NCI-H2107 treated with DMSO at 0.1 percent for 48 hours (cell line): Measurements from ENCODE around the gene PPP1R15B.

Source experiments
- DNase-seq: peaks from one replicate; lab custom pipeline; 2025; ENCODE audit not compliant: unreplicated experiment; lab: John Stamatoyannopoulos, UW

PPP1R15B gene

DNA sequence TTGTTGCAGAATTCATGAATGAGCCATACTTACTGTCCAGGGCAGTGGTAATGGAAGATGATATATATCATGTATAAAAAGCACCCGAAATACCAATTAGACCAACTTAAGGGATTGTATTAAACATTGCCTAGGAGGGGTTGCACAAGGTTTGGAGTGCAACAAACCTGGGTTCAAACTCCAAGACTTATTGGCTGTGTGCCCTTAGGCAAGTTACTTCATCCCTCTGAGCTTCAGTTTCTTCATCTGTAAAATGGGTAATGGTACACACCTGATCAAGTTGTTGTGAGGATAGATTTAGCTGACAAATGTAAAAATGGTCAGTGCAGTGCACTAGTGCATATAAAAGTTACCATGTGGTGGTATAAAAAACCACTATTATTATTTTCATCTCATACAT is 9.8 kb upstream of the PPP1R15B start:
- DNase-seq: no peak

DNA sequence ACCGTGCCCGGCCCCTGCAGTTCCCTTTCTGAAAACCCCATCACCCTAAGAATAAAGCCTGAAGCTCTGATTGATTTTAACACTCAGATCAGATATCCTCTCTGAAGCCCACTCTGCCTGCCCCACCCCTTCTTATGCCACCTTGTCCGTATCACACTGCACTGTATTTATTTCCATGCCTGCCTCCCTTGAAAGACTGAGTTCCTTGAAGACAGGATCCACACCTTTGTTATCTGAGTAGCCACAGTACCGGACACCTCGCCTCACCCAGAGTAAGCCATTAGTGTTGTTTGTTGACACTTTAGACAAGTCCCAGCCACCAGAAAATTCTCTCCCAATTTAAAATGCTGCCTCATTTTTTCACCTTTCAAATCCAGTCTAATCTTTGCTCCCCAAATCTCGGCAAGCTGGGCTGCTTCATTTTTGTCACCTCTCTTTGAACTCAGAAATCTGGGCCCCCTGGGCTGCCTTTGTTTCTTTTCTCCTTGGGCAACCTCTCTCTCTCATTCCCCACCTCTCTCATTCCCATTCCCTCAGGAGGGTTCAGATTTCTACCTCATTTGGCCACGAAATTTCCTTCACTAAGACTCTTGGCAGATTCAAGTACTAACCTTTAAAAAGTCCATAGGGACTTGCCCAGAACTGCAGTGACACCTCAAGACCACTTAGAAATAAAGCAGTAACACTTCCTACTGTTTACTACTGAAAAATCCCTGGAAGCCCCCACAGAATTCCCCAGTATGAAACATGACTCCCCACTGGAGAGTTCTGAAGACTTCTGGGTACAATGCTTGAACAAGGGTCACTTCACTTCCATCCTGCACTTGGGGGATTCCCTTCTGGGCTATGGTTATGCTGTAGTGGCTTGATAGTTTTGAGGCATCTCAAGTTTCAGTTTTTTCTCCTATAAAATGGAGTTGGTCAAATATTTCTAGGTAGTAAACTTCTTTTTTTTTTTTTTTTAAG is 8.7 kb upstream of the PPP1R15B start:
- peak; percentile 83 for DNase-seq

- no peak for DNase-seq
Measured at GRCh38 chr1:204419064-204419403, 7.4 kb upstream of the PPP1R15B start.

DNA sequence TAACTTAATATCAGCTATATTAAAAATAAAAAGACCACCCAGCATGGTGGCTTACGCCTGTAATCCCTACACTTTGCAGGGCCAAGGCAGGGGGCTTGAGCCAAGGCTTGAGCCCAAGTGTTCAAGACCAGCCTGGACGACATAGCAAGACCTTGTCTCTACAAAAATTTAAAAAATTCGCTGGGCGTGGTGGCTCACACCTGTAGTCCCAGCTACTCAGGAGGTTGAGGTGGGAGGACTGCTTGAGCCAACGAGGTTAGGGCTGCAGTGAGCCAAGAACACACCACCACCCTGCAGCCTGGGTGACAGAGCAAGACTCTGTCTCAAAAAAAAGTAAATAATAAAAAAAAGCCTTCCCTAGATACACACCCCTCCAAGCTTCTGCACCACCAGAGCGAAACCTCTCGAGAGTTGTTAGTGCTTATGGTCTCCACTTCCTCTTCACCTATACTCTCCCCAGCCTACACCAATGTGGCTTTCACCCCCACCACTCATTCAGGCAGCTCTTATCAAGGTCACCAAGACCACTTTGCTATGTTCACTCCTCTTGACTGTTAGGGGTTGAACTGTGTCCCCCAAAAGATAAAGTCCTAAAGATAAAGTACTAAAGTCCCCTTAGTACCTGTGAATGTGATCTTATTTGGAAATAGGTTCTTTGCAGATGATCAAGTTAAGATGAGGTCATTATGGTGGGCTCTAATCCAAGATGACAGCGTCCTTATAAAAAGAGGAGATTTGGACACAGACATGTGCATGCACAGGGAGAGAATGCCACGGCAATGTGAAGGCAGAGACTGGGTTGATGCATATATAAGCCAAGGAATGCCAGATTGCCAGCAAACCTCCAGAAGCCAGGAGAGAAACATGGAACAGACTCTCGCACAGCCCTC is 6.8 kb upstream of the PPP1R15B start:
- no peak for DNase-seq

- DNase-seq: no peak
Measured at GRCh38 chr1:204417074-204417997, 5.7 kb upstream of the PPP1R15B start.

DNA sequence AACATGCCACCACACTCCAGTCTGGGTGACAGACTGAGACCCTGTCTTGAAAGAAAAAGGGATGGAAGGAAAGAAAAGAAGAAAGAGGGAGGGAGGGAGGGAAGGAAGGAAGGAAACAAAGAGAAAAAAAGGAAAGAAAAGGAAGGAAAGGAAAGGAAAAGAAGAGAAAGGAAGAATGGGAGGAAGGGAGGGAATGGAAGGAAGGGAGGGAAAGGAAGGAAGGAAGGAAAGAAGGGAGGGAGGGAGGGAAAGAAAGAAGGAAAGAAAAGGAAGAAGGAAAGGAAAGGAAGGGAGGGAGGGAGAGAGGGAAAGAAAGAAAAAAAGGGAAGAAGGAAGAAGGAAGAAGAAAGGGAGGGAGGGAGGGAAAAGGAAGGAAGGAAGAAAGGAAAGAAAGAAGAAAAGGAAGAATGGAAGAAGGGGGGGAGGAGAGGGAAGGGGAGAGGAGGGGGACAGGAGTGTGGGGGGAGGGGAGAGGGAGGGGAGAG is 5.0 kb upstream of the PPP1R15B start:
- DNase-seq: no peak

DNA sequence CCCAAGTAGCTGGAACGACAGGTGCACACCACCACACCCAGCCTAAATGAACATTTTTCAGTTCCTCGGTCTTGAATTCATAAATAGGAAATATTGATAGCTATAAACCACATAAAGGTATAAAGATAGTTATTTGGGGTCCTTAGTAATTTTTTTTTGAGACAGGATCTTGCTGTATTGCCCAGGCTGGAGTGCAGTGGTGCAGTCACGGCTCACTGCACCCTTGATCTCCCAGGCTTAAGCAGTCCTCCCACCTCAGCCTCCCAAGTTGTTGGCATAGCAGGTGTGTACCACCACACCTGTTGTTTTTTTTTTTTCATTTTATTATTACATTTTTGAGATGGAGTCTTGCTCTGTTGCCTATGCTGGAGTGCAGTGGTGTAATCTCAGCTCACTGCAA is 3.7 kb upstream of the PPP1R15B start:
- DNase-seq: no peak

- DNase-seq: no peak
Measured at GRCh38 chr1:204414016-204414415, 2.4 kb upstream of the PPP1R15B start.

DNA sequence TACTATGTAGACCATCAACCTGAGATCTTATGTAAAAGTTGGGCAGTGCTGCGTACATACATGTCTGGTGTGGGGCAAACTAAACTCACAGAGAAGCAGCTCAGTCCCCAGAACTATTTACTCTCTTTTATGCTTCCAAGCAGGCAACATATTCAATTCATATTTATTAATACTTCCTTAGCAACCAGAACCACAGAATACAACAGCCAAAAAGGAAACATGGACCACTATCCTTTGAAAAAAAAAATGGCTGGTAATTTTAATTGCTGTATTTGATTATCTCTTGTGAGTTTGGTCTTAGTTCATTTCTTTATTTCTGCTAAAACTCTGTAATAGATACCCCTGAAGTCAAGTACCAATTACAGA is 1.5 kb upstream of the PPP1R15B start:
- no peak for DNase-seq

GRCh38 chr1:204410688-204411450 is 748 bp downstream of the PPP1R15B start:
- no peak for DNase-seq

DNA sequence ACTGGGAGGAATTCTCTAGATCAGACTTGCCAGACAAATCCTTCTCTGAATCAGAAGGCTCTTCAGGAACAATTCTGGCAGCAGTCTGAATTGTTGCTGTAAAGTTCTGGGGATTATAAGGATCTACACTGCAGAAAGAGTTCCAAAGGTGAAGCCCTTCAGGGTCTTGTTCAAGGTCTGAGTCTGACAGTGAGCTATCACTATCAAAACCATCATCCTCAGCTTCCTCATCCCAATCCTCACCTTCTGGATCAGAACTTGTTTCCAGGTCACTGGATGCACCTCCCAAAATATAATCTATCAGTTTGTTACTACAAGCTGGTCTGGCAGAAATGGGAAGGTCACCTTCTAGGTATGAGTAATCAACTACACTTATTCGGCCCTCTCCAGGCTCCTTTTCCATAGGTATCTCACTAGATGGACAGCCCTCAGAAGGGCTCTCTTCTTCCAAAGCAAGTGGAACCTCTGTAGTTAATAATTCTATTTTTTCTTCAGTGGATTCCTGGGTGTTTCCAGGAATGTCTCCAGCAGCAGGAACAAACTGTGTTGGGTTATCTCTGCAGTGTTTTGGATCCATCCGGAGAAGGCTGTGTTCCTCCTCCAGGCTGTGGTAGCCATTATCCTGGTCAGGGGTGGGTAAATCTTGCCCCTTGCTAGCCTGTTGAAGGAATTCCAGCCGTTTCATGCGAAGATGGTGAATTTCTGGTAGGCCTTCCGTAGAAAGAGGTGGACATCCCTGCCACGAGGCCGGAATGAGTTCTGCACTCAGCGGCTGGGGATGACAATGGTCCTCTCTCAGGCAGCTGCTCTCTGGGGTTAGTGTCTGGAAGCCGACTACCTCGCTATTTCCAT is 1.6 kb downstream of the PPP1R15B start:
- no peak for DNase-seq

GRCh38 chr1:204409123-204409522 is 2.5 kb downstream of the PPP1R15B start:
- no peak for DNase-seq

DNA sequence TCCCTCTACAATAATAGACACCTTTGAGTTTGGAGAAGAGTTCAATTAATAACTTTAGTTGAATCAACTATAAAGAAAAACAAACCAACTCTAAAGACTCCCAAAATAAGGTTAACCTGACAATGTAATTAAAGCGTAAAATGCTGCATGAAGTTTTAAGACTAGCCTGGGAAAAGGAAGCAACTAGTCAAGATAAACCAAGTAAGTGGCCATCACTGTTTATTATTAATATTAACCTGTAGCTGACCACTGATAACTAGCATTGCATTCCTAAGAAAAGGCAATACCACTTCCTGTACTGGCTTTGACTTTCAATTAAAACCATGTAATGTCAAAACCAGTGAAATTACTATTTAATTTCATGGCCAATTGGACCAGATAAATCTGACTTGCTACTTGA is 3.0 kb downstream of the PPP1R15B start:
- no peak for DNase-seq

GRCh38 chr1:204408074-204408507 is 3.5 kb downstream of the PPP1R15B start:
- DNase-seq: peak; percentile 84

DNA sequence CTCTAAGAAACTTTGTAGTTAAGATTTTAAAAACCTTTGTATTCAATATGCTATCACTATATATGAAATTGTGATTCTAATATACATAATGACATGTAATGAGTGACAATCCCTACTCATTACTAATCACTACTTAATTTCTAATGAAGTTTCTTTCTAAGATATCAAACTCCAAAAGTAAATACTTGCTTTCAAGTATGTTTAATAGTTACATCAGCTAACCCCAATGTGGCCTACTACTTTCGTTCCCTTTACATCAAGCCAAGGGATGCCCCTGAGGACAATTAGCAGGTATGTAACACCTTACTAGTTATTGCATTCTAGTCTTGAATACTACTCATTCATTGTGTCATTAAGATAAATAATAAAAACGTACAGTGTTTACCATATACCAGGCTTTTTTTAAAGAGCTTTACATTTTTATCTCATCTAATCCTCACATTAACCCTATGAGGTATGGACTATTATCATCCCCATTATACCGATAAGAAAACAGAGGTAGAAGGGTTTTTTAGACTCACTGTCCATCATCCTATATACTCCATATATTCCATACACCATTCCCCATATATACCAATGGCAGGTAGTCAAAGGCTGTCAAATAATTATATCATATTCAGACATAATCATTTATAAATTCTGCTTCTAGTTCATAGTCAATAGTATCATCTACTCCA is 4.2 kb downstream of the PPP1R15B start:
- DNase-seq: no peak

DNA sequence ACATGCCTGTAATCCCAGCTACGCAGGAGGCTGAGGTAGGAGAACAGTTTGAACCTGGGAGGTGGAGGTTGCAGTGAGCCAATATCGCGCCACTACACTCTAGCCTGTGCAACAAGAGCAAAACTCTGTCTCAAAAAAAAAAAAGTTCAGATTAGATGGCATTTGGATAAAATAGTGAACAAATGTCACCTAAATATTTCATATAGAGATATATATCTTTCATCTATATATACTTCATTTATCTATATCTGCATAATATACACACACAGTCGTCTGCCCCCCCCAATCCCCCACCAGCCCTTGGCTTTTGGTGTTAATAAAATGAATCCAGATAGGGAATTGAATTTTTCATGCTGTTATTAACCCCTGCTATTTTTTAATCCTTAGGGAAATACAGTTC is 5.0 kb downstream of the PPP1R15B start:
- DNase-seq: no peak

DNA sequence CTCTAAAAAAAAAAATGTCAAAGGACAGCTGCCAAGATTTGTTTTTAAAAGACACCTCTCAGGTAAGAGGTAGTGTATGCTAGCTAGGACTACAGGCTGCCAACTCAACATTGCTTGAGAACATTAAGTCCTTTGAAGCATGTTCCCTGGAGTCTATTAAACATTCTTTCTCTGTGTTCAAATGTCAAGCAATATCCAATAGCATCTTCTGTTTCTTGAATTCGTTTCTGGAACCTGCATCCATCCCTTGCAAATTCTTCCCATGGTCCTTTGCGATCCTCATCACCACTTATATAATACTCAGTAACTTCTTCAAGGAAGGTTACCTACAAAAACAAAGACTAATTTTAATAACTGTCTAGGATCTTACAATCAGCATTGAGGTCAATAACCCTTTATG is 5.6 kb downstream of the PPP1R15B start:
- no peak for DNase-seq

DNA sequence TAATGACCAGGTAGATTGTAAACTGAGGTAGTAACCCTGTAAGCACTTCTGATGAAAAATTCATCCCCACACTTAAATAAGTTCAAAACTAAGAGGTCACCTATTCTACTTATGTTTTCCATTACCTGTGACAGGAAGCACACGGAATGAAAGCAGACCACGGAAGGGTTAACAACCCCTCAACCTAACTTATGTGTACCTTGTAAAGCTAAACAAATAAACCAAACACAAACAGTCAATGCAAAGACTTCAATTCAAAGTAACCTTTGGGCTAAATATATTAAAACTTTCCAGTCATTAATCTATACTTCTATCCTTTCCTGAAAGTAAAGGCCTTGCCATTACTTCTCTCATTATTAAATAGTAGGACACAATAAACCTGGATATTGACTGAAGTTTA is 7.0 kb downstream of the PPP1R15B start:
- no peak for DNase-seq

GRCh38 chr1:204402391-204402790 is 9.2 kb downstream of the PPP1R15B start:
- DNase-seq: no peak
